ENCODE results near the gene FMR1.

FMR1 gene

GRCh38 chrX:147916375-147916968 lies 4.8 kb downstream of the FMR1 start:
- no peak for DNase-seq (ENCODE audit: low spot score)

GRCh38 chrX:147917700-147918695 lies 6.3 kb downstream of the FMR1 start:
- no peak for DNase-seq (ENCODE audit: low spot score)

- no peak for DNase-seq (ENCODE audit: low spot score)
Measured at GRCh38 chrX:147920161-147920666, 8.5 kb downstream of the FMR1 start.

GRCh38 chrX:147923605-147924004 lies 11.9 kb downstream of the FMR1 start:
- DNase-seq (ENCODE audit: low spot score): no peak

- no peak for DNase-seq (ENCODE audit: low spot score)
Measured at GRCh38 chrX:147927256-147927655, 15.5 kb downstream of the FMR1 start.

- DNase-seq (ENCODE audit: low spot score): no peak
Measured at GRCh38 chrX:147933815-147934214, 22.1 kb downstream of the FMR1 start.

GRCh38 chrX:147935156-147935758 lies 23.5 kb downstream of the FMR1 start:
- DNase-seq (ENCODE audit: low spot score): no peak

GRCh38 chrX:147945286-147945685 lies 33.6 kb downstream of the FMR1 start:
- no peak for DNase-seq (ENCODE audit: low spot score)

- DNase-seq (ENCODE audit: low spot score): no peak
Measured at GRCh38 chrX:147948531-147948930, 36.8 kb downstream of the FMR1 start.

- no peak for DNase-seq (ENCODE audit: low spot score)
Measured at GRCh38 chrX:147950352-147950751, 38.6 kb downstream of the FMR1 start.

GRCh38 chrX:147953976-147954375 lies 42.3 kb downstream of the FMR1 start:
- peak; percentile 5 for DNase-seq (ENCODE audit: low spot score)

- DNase-seq (ENCODE audit: low spot score): no peak
Measured at GRCh38 chrX:147957291-147957690, 45.6 kb downstream of the FMR1 start.

GRCh38 chrX:147958291-147958690 lies 46.6 kb downstream of the FMR1 start:
- no peak for DNase-seq (ENCODE audit: low spot score)

GRCh38 chrX:147960722-147961121 lies 49.0 kb downstream of the FMR1 start:
- DNase-seq (ENCODE audit: low spot score): no peak

GRCh38 chrX:147962476-147962875 lies 50.8 kb downstream of the FMR1 start:
- DNase-seq (ENCODE audit: low spot score): no peak

- no peak for DNase-seq (ENCODE audit: low spot score)
Measured at GRCh38 chrX:147978931-147979330, 67.2 kb downstream of the FMR1 start.

- no peak for DNase-seq (ENCODE audit: low spot score)
Measured at GRCh38 chrX:147981038-147981752, 69.5 kb downstream of the FMR1 start, which contains the start of gene FMR1NB. Gene FMR1NB (plus strand): TSS chrX:147981337. CDS start chrX:147981403, 66 bp downstream.
